GM12864 (cell line): Measurements from ENCODE around the gene PCSK6.

Experiments used
- DNase-seq: peaks from one replicate; pipeline ENCODE4 v3.0.0-alpha.2; 2011; ENCODE audit warnings: low read depth
- H3K4me3 ChIP-seq: 2 replicates; pipeline ENCODE4 v1.5.1; 2011; ENCODE audit warnings: mild to moderate bottlenecking, low read depth, low read length, control low read depth
- TF ChIP-seq, protein P1 (sequence below): IDR thresholded peaks from 2 replicates; pipeline ENCODE4 v1.5.1; 2011; ENCODE audit warnings: low read depth, mild to moderate bottlenecking, moderate library complexity, low read length, control low read depth, inconsistent platforms; ENCODE audit errors: missing control alignments

The PCSK6 gene

GRCh38 chr15:101433396-101433795 lies 56.1 kb downstream of the PCSK6 start:
- TF ChIP-seq, protein P1, sequence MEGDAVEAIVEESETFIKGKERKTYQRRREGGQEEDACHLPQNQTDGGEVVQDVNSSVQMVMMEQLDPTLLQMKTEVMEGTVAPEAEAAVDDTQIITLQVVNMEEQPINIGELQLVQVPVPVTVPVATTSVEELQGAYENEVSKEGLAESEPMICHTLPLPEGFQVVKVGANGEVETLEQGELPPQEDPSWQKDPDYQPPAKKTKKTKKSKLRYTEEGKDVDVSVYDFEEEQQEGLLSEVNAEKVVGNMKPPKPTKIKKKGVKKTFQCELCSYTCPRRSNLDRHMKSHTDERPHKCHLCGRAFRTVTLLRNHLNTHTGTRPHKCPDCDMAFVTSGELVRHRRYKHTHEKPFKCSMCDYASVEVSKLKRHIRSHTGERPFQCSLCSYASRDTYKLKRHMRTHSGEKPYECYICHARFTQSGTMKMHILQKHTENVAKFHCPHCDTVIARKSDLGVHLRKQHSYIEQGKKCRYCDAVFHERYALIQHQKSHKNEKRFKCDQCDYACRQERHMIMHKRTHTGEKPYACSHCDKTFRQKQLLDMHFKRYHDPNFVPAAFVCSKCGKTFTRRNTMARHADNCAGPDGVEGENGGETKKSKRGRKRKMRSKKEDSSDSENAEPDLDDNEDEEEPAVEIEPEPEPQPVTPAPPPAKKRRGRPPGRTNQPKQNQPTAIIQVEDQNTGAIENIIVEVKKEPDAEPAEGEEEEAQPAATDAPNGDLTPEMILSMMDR = no peak
- no peak overlapping the region for H3K4me3 ChIP-seq
- DNase-seq = no peak

GRCh38 chr15:101432982-101433381 lies 56.5 kb downstream of the PCSK6 start:
- TF ChIP-seq, protein P1 = no peak
- H3K4me3 ChIP-seq = no peak overlapping the region
- no peak for DNase-seq

GRCh38 chr15:101431748-101432147 lies 57.8 kb downstream of the PCSK6 start:
- DNase-seq = no peak
- no peak overlapping the region for H3K4me3 ChIP-seq
- TF ChIP-seq, protein P1 = no peak

GRCh38 chr15:101431301-101431700 lies 58.2 kb downstream of the PCSK6 start:
- no peak overlapping the region for H3K4me3 ChIP-seq
- TF ChIP-seq, protein P1 = no peak
- no peak for DNase-seq

- TF ChIP-seq, protein P1 = no peak
- DNase-seq = no peak
Measured at GRCh38 chr15:101429646-101430045, 59.9 kb downstream of the PCSK6 start.

DNA sequence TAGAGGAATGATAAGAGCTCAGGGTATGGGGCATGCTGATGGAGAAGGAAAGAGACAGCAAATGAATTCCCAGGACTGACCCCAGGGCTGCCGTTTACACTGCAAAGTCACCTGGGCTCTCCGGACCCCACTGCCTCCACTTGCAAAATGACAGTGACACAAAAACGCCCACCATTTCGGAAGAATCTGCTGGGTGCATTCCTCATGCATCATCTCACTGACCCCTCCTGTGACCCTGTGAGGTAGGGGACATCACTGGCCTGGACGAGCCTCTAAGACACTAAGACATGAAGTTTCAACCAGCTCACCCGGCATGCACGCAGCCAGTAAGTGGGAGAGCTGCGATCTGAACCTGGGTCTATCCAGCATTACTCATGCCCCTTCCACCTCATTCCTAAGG lies 60.3 kb downstream of the PCSK6 start:
- no peak overlapping the region for H3K4me3 ChIP-seq
- DNase-seq = no peak
- TF ChIP-seq, protein P1 = no peak

More at GRCh38 chr15:101429646-101430045, 59.9 kb downstream of the PCSK6 start:
- no peak overlapping the region for H3K4me3 ChIP-seq

DNA sequence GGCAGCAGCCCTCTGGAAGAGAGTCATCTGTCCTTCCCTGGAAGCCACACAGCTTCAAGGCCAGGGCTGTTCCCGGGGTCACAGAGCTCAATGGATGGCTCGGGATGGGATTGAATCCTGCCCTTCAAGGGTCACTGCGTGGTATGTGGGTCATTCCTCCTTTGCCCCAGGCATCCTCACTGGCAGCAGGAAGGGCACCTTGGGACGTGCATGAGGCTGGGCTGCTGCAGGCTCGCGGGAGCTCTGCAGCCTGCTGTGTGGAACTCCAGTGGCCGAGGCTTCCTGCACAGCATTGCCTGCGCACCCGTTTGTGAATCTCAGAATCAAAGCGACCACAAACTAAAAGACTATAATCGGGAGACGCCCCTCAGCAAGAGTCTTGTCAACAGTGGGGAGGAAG lies 60.7 kb downstream of the PCSK6 start:
- DNase-seq = no peak
- H3K4me3 ChIP-seq = no peak overlapping the region
- TF ChIP-seq, protein P1 = no peak
